Heart left ventricle (tissue), 13 donors: ENCODE data around the gene CBY3.
"Not testable (repeated sequence)": the region's sequence is repeated elsewhere in the genome, so short reads cannot be mapped to it uniquely, and the experiment has no call there.

Source experiments
- CTCF ChIP-seq, 12 donors: fragments of 200-600 bp; sonication (generic) in 4 of 12; IDR thresholded peaks; one replicate each; pipeline versions ENCODE4 v1.5.0 to v1.8.0; 2018 to 2022; ENCODE audit warnings: antibody characterized with exemption in 12 of 12, mild to moderate bottlenecking in 5 of 12
- POLR2A ChIP-seq, 2 donors: fragments of 450-650 bp; IDR thresholded peaks; one replicate each; pipeline ENCODE4 v1.6.1; 2017; ENCODE audit warnings: antibody characterized with exemption in 2 of 2, mild to moderate bottlenecking in 2 of 2, moderate library complexity in 2 of 2
- donor health status: ischemic (EF 13 %, LVEDD 7.1; RV severe dilation, severe dysfunction).
- donor health status: DM: no; HTN: yes; CAD: no.
- donor health status: DM: no; HTN: no; CAD: no.
- donor health status: ischemic (EF 25% LVEDD 6.9; RV normal size, moderate dysfunction).
- donor health status: ischemic (EF 25% LVEDD 5.7; RV mildly dilated, moderate dysfunction).
- donor health status: ischemic (EF 35%, LVEDD 5.7; RV mildly dilated, moderate dysfunction).
- donor health status: nonischemic (EF 11% LVEDD 7.7; RV severe dilation, severe dysfunction).
- donor health status: DM: yes; HTN: yes; CAD: no.
- donor health status: PGD.
- donor health status: ischemic (EF 29% LVEDD 5.4; RV normal size, mild dysfunction).
- donor health status: nonischemic (EF 23%, LVEDD 6.1; RV moderate dilation, normal function).

GRCh38 chr5:179641745-179642144 lies 39.1 kb downstream of the CBY3 start:
- not testable (repeated sequence) for TF ChIP-seq CTCF, POLR2A (IDR thresholded peaks at IDR 0.05)
